ENCODE results near the gene FSD1L.

FSD1L gene

GRCh38 chr9:105436783-105437182, 11.1 kb upstream of the FSD1L start:
- H3K9me3 ChIP-seq (ENCODE audit: control insufficient read depth, insufficient read depth, low read length): no peaks in the 10 kb centered on the region
- no peak overlapping the region for H3K4me3 ChIP-seq (ENCODE audit: low read length)
- H3K36me3 ChIP-seq (ENCODE audit: control insufficient read depth, insufficient read depth, low read length): no peaks in the 10 kb centered on the region
- no peak for DNase-seq (ENCODE audit: low read depth, low spot score)
- no peaks in the 10 kb centered on the region for H3K4me1 ChIP-seq (ENCODE audit: control insufficient read depth, insufficient read depth, low read length)
- H3K27me3 ChIP-seq (ENCODE audit: control insufficient read depth, insufficient read depth, low read length): no peaks in the 10 kb centered on the region
- WGBS (ENCODE audit: insufficient coverage, insufficient read length): no CpG with 5 or more reads among the region's 4 CpGs
- no peak overlapping the region for H3K27ac ChIP-seq (ENCODE audit: low read length)

GRCh38 chr9:105437704-105438103, 10.1 kb upstream of the FSD1L start:
- Histone ChIP-seq H3K4me3 (ENCODE audit: low read length) (no peak overlapping the region), H3K9me3 (ENCODE audit: control insufficient read depth, insufficient read depth, low read length) (no peaks in the 10 kb centered on the region), H3K27me3 (ENCODE audit: control insufficient read depth, insufficient read depth, low read length) (no peaks in the 10 kb centered on the region), H3K4me1 (ENCODE audit: control insufficient read depth, insufficient read depth, low read length) (no peaks in the 10 kb centered on the region), H3K27ac (ENCODE audit: low read length) (no peak overlapping the region), H3K36me3 (ENCODE audit: control insufficient read depth, insufficient read depth, low read length) (no peaks in the 10 kb centered on the region)
- no CpG with 5 or more reads among the region's 1 CpG for whole genome bisulfite sequencing (ENCODE audit: insufficient coverage, insufficient read length)
- no peak for DNase-seq (ENCODE audit: low read depth, low spot score)

- no peaks in the 10 kb centered on the region for H3K9me3 ChIP-seq (ENCODE audit: control insufficient read depth, insufficient read depth, low read length)
- no peak overlapping the region for H3K27ac ChIP-seq (ENCODE audit: low read length)
- no peak for DNase-seq (ENCODE audit: low read depth, low spot score)
- no peaks in the 10 kb centered on the region for H3K36me3 ChIP-seq (ENCODE audit: control insufficient read depth, insufficient read depth, low read length)
- H3K4me1 ChIP-seq (ENCODE audit: control insufficient read depth, insufficient read depth, low read length): no peaks in the 10 kb centered on the region
- no peaks in the 10 kb centered on the region for H3K27me3 ChIP-seq (ENCODE audit: control insufficient read depth, insufficient read depth, low read length)
- H3K4me3 ChIP-seq (ENCODE audit: low read length): no peak overlapping the region
- no CpG with 5 or more reads among the region's 8 CpGs for WGBS (ENCODE audit: insufficient coverage, insufficient read length)
Observed at GRCh38 chr9:105438141-105438806, 9.6 kb upstream of the FSD1L start.

- H3K4me3 ChIP-seq (ENCODE audit: low read length): no peak overlapping the region
- H3K27me3 ChIP-seq (ENCODE audit: control insufficient read depth, insufficient read depth, low read length): no peaks in the 10 kb centered on the region
- no peak for DNase-seq (ENCODE audit: low read depth, low spot score)
- H3K36me3 ChIP-seq (ENCODE audit: control insufficient read depth, insufficient read depth, low read length): no peaks in the 10 kb centered on the region
- H3K27ac ChIP-seq (ENCODE audit: low read length): no peak overlapping the region
- no peaks in the 10 kb centered on the region for H3K9me3 ChIP-seq (ENCODE audit: control insufficient read depth, insufficient read depth, low read length)
- no peaks in the 10 kb centered on the region for H3K4me1 ChIP-seq (ENCODE audit: control insufficient read depth, insufficient read depth, low read length)
Observed at GRCh38 chr9:105439428-105439827, 8.4 kb upstream of the FSD1L start.

GRCh38 chr9:105441616-105442160, 6.1 kb upstream of the FSD1L start:
- Histone ChIP-seq H3K4me1 (ENCODE audit: control insufficient read depth, insufficient read depth, low read length) (no peaks in the 10 kb centered on the region), H3K36me3 (ENCODE audit: control insufficient read depth, insufficient read depth, low read length) (no peaks in the 10 kb centered on the region), H3K27ac (ENCODE audit: low read length) (no peak overlapping the region), H3K9me3 (ENCODE audit: control insufficient read depth, insufficient read depth, low read length) (no peaks in the 10 kb centered on the region), H3K4me3 (ENCODE audit: low read length) (no peak overlapping the region), H3K27me3 (ENCODE audit: control insufficient read depth, insufficient read depth, low read length) (no peaks in the 10 kb centered on the region)
- WGBS (ENCODE audit: insufficient coverage, insufficient read length): no CpG with 5 or more reads among the region's 2 CpGs
- DNase-seq (ENCODE audit: low read depth, low spot score): no peak

- no CpG with 5 or more reads among the region's 8 CpGs for WGBS (ENCODE audit: insufficient coverage, insufficient read length)
- Histone ChIP-seq H3K36me3 (ENCODE audit: control insufficient read depth, insufficient read depth, low read length) (no peaks in the 10 kb centered on the region), H3K4me1 (ENCODE audit: control insufficient read depth, insufficient read depth, low read length) (no peaks in the 10 kb centered on the region), H3K27ac (ENCODE audit: low read length) (no peak overlapping the region), H3K9me3 (ENCODE audit: control insufficient read depth, insufficient read depth, low read length) (no peaks in the 10 kb centered on the region), H3K27me3 (ENCODE audit: control insufficient read depth, insufficient read depth, low read length) (no peaks in the 10 kb centered on the region), H3K4me3 (ENCODE audit: low read length) (no peak overlapping the region)
- no peak for DNase-seq (ENCODE audit: low read depth, low spot score)
Observed at GRCh38 chr9:105443121-105443520, 4.7 kb upstream of the FSD1L start.

- no peaks in the 10 kb centered on the region for H3K9me3 ChIP-seq (ENCODE audit: control insufficient read depth, insufficient read depth, low read length)
- DNase-seq (ENCODE audit: low read depth, low spot score): no peak
- no peaks in the 10 kb centered on the region for H3K4me1 ChIP-seq (ENCODE audit: control insufficient read depth, insufficient read depth, low read length)
- H3K36me3 ChIP-seq (ENCODE audit: control insufficient read depth, insufficient read depth, low read length): no peaks in the 10 kb centered on the region
- whole genome bisulfite sequencing (ENCODE audit: insufficient coverage, insufficient read length): no CpG with 5 or more reads among the region's 4 CpGs
- H3K27me3 ChIP-seq (ENCODE audit: control insufficient read depth, insufficient read depth, low read length): no peaks in the 10 kb centered on the region
- no peak overlapping the region for H3K4me3 ChIP-seq (ENCODE audit: low read length)
- no peak overlapping the region for H3K27ac ChIP-seq (ENCODE audit: low read length)
Observed at GRCh38 chr9:105444130-105444529, 3.7 kb upstream of the FSD1L start.

- H3K27ac ChIP-seq (ENCODE audit: low read length): no peak overlapping the region
- DNase-seq (ENCODE audit: low read depth, low spot score): no peak
- H3K27me3 ChIP-seq (ENCODE audit: control insufficient read depth, insufficient read depth, low read length): no peaks in the 10 kb centered on the region
- H3K4me3 ChIP-seq (ENCODE audit: low read length): no peak overlapping the region
- no peaks in the 10 kb centered on the region for H3K36me3 ChIP-seq (ENCODE audit: control insufficient read depth, insufficient read depth, low read length)
- whole genome bisulfite sequencing (ENCODE audit: insufficient coverage, insufficient read length): no CpG with 5 or more reads among the region's 8 CpGs
- no peaks in the 10 kb centered on the region for H3K9me3 ChIP-seq (ENCODE audit: control insufficient read depth, insufficient read depth, low read length)
- no peaks in the 10 kb centered on the region for H3K4me1 ChIP-seq (ENCODE audit: control insufficient read depth, insufficient read depth, low read length)
Observed at GRCh38 chr9:105445203-105445881, 2.5 kb upstream of the FSD1L start.

GRCh38 chr9:105447386-105447813, 434 bp upstream of the FSD1L start:
- no peaks in the 10 kb centered on the region for H3K4me1 ChIP-seq (ENCODE audit: control insufficient read depth, insufficient read depth, low read length)
- WGBS (ENCODE audit: insufficient coverage, insufficient read length): no CpG with 5 or more reads among the region's 16 CpGs
- no peak overlapping the region for H3K27ac ChIP-seq (ENCODE audit: low read length)

GRCh38 chr9:105449081-105449480, 1.2 kb downstream of the FSD1L start:
- H3K4me3 ChIP-seq (ENCODE audit: low read length): no peak overlapping the region
- no CpG with 5 or more reads among the region's 2 CpGs for WGBS (ENCODE audit: insufficient coverage, insufficient read length)
- no peaks in the 10 kb centered on the region for H3K27me3 ChIP-seq (ENCODE audit: control insufficient read depth, insufficient read depth, low read length)
- no peaks in the 10 kb centered on the region for H3K9me3 ChIP-seq (ENCODE audit: control insufficient read depth, insufficient read depth, low read length)
- no peak overlapping the region for H3K27ac ChIP-seq (ENCODE audit: low read length)
- no peaks in the 10 kb centered on the region for H3K4me1 ChIP-seq (ENCODE audit: control insufficient read depth, insufficient read depth, low read length)
- DNase-seq (ENCODE audit: low read depth, low spot score): no peak
- no peaks in the 10 kb centered on the region for H3K36me3 ChIP-seq (ENCODE audit: control insufficient read depth, insufficient read depth, low read length)

More at GRCh38 chr9:105447386-105447813, 434 bp upstream of the FSD1L start:
- DNase-seq (ENCODE audit: low read depth, low spot score): no peak
- no peaks in the 10 kb centered on the region for H3K27me3 ChIP-seq (ENCODE audit: control insufficient read depth, insufficient read depth, low read length)
- H3K4me3 ChIP-seq (ENCODE audit: low read length): peak overlapping the region; percentile 97; the same call in 1 of the 2 replicates
- H3K36me3 ChIP-seq (ENCODE audit: control insufficient read depth, insufficient read depth, low read length): no peaks in the 10 kb centered on the region
- H3K9me3 ChIP-seq (ENCODE audit: control insufficient read depth, insufficient read depth, low read length): no peaks in the 10 kb centered on the region

Measured in iPS DF 6.9 (cell line).